Smooth muscle cell (in vitro differentiated cells): ENCODE data around the gene CELF1. TPM values are rescaled to one million over a fixed set of nuclear protein-coding genes. Genes with fewer than 3 reads are reported as not detected.
A peak's percentile ranks its signal among the peaks of the same experiment; 100 is the strongest.

Experiments used
- DNase-seq: peaks from one replicate; lab custom pipeline; 2025; ENCODE audit not compliant: unreplicated experiment; lab: John Stamatoyannopoulos, UW
- H2AFZ ChIP-seq: fragments of 200-600 bp; sonication (generic); 2 replicates; pipeline ENCODE4 v1.6.0; 2016; ENCODE audit warnings: antibody characterized with exemption, low read depth, mild to moderate bottlenecking
- H3F3A ChIP-seq: fragments of 200-600 bp; sonication (generic); 2 replicates; pipeline ENCODE4 v1.6.0; 2017; ENCODE audit warnings: antibody characterized with exemption, low read depth
- H3K27ac ChIP-seq: fragments of 200-600 bp; sonication (generic); 2 replicates; pipeline ENCODE4 v1.5.1; 2016; ENCODE audit warnings: low read depth, mild to moderate bottlenecking
- H3K27me3 ChIP-seq: fragments of 200-600 bp; sonication (generic); 2 replicates; pipeline ENCODE4 v1.6.1; 2016; ENCODE audit warnings: low read depth, mild to moderate bottlenecking
- H3K36me3 ChIP-seq: fragments of 200-600 bp; sonication (generic); 2 replicates; pipeline ENCODE4 v1.5.1; 2016; ENCODE audit warnings: low read depth
- H3K4me1 ChIP-seq: fragments of 200-600 bp; sonication (generic); 2 replicates; pipeline ENCODE4 v1.5.1; 2016; ENCODE audit warnings: low read depth
- H3K4me2 ChIP-seq: fragments of 200-600 bp; sonication (generic); 2 replicates; pipeline ENCODE4 v1.6.0; 2016; ENCODE audit warnings: mild to moderate bottlenecking
- H3K4me3 ChIP-seq: fragments of 200-600 bp; sonication (generic); 2 replicates; pipeline ENCODE4 v1.5.1; 2016; ENCODE audit warnings: mild to moderate bottlenecking
- H3K79me2 ChIP-seq: fragments of 200-600 bp; sonication (generic); 2 replicates; pipeline ENCODE4 v1.6.0; 2016; ENCODE audit warnings: low read depth, mild to moderate bottlenecking
- H3K9ac ChIP-seq: fragments of 200-600 bp; sonication (generic); 2 replicates; pipeline ENCODE4 v1.6.0; 2016; ENCODE audit warnings: low read depth
- H3K9me3 ChIP-seq: fragments of 200-600 bp; sonication (generic); replicated peaks from 2 replicates; pipeline ENCODE4 v1.5.1; 2016; ENCODE audit warnings: low read depth
- H4K20me1 ChIP-seq: fragments of 200-600 bp; sonication (generic); 2 replicates; pipeline ENCODE4 v1.6.0; 2016; ENCODE audit warnings: low read depth
- WGBS: methylation state at CpG from one replicate; pipeline ENCODE4 v1.1.7; 2016; ENCODE audit warnings: low lambda C conversion rate; 5-methylcytosine and 5-hydroxymethylcytosine counted together
- polyA plus RNA-seq: library from polyadenylated mRNA; unstranded; fragments of >200 nt; fragmentation: Nextera tagmentation; extraction: Ambion mirVana; gene quantifications from 2 replicates; pipeline ENCODE4 v1.2.1, GENCODE V29; 2016
- total RNA-seq: library from RNA; depleted of rRNA; stranded (reverse); fragments of >200 nt; gene quantifications from 2 replicates; pipeline ENCODE4 v1.2.3, GENCODE V29; 2014
- TF ChIP-seq, protein P1 (sequence below): fragments of 200-600 bp; sonication (generic); IDR thresholded peaks from 2 replicates; pipeline ENCODE4 v1.5.1; 2017; ENCODE audit warnings: borderline replicate concordance, mild to moderate bottlenecking, antibody characterized with exemption; ENCODE audit not compliant: insufficient read depth, poor library complexity, severe bottlenecking

Gene CELF1
- total and polyA plus RNA-seq, 2 experiments from 2014 or later: 42.5 to 64.8 TPM

DNA sequence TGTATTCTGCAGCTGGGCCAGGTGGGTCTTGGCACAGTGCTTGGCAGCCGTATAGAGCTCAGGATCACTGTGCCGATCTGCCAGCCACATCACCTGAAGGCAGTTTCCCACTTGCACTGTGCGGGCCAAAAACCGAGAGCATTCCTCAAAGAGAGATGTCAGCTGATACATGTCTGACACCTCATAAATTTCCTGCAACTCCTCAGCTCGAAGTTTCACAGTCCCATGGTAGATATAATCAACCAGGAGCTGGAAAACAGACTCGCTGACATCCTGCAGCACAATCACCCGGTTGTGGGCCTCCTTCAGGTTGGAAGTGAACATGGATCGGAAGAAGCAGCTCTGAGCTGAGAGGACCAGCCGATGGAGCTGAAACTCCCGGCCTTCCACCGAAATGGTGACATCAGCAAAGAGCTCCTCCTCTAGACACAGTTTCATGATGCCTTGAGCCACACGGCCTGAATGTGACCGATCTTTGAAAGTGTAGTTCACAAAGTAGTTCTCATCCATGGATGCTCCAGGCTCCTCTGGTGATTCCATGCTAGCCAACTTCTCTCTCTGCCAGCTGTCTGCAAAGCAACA lies 24.6 kb upstream of the CELF1 start:
- H3K9me3 ChIP-seq: no peaks in the 10 kb centered on the region
- TF ChIP-seq, protein P1, sequence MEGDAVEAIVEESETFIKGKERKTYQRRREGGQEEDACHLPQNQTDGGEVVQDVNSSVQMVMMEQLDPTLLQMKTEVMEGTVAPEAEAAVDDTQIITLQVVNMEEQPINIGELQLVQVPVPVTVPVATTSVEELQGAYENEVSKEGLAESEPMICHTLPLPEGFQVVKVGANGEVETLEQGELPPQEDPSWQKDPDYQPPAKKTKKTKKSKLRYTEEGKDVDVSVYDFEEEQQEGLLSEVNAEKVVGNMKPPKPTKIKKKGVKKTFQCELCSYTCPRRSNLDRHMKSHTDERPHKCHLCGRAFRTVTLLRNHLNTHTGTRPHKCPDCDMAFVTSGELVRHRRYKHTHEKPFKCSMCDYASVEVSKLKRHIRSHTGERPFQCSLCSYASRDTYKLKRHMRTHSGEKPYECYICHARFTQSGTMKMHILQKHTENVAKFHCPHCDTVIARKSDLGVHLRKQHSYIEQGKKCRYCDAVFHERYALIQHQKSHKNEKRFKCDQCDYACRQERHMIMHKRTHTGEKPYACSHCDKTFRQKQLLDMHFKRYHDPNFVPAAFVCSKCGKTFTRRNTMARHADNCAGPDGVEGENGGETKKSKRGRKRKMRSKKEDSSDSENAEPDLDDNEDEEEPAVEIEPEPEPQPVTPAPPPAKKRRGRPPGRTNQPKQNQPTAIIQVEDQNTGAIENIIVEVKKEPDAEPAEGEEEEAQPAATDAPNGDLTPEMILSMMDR: no peak
- WGBS: 62% methylated on average over 13 of the region's 13 CpGs
- peak overlapping the region; percentile 84 for H3K4me3 ChIP-seq
- peaks cover 4% of the 10 kb centered on the region for H3K36me3 ChIP-seq
- DNase-seq: no peak
- H4K20me1 ChIP-seq: no peaks in the 10 kb centered on the region
- H3K27me3 ChIP-seq: no peaks in the 10 kb centered on the region
- no peak overlapping the region for H2AFZ ChIP-seq
- H3K27ac ChIP-seq: peak overlapping the region; percentile 67
- H3K4me1 ChIP-seq: peaks cover 12% of the 10 kb centered on the region
- H3K79me2 ChIP-seq: peaks cover 46% of the 10 kb centered on the region
- H3F3A ChIP-seq: no peaks in the 10 kb centered on the region
- H3K9ac ChIP-seq: peak overlapping the region; percentile 92
- H3K4me2 ChIP-seq: peak overlapping the region; percentile 87

DNA sequence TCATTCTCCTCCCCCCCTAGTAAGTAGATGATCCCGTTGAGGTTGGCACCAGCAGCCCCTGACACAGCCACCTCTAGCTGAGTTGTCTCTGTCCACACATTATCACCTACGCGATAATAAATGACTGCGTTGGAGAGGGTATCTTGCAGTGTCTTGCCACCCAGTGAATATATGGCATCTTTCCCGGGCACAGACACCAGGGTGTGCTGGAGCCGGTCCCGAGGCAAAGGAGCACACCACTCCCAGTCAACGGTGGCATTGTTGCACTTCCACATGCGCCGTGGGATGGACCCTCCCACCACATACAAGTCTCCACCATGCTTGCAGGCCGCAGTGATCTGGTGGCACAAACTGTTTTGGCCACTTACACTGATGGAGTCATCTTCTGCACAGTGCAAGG lies 20.4 kb upstream of the CELF1 start:
- no peak for DNase-seq

DNA sequence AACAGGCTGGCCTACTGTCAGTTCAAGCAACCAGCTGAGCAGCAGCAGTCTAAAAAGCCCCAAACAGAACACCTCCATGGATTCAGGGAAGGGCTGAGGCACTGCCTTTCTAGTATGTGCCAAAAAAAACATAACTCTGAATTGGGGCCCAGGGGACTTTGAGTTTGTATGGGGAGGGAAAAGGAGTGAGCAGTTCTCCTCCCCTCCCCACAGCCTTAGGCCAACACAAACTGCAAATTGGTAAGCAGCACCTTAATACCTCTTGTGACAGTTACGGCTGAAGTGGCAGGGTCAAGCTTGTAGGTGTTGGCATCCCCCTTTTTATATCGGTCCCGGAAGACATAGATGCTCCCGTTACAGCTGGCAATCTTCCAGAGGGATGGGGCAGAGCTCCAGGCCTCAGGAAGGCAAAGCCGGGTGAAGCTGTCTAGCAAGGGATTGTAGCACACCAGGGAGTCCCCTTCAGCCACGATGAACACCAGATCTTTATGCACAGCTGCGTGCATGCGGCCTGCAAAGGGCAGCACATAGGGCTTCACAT lies 19.9 kb upstream of the CELF1 start:
- 97% methylated on average over 8 of the region's 8 CpGs for WGBS
- H3K4me2 ChIP-seq: no peak overlapping the region
- H2AFZ ChIP-seq: no peak overlapping the region
- no peaks in the 10 kb centered on the region for H3K27me3 ChIP-seq
- no peak overlapping the region for H3K4me3 ChIP-seq
- DNase-seq: no peak
- peak overlapping the region; percentile 17 for H3K27ac ChIP-seq
- no peaks in the 10 kb centered on the region for H3F3A ChIP-seq
- H4K20me1 ChIP-seq: peaks cover 6% of the 10 kb centered on the region
- TF ChIP-seq, protein P1: no peak
- no peaks in the 10 kb centered on the region for H3K36me3 ChIP-seq
- peaks cover 2% of the 10 kb centered on the region for H3K4me1 ChIP-seq
- peaks cover 39% of the 10 kb centered on the region for H3K79me2 ChIP-seq
- no peaks in the 10 kb centered on the region for H3K9me3 ChIP-seq
- H3K9ac ChIP-seq: no peak overlapping the region

More for the DNA sequence above, 20.4 kb upstream of the CELF1 start:
- H3K79me2 ChIP-seq: peaks cover 40% of the 10 kb centered on the region
- H3K4me3 ChIP-seq: no peak overlapping the region
- H3K27ac ChIP-seq: no peak overlapping the region
- H3K9ac ChIP-seq: no peak overlapping the region
- no peaks in the 10 kb centered on the region for H3K27me3 ChIP-seq
- TF ChIP-seq, protein P1: no peak
- WGBS: 95% methylated on average over 11 of the region's 11 CpGs
- peaks cover 6% of the 10 kb centered on the region for H4K20me1 ChIP-seq
- no peak overlapping the region for H3K4me2 ChIP-seq
- H2AFZ ChIP-seq: no peak overlapping the region
- H3K9me3 ChIP-seq: no peaks in the 10 kb centered on the region
- no peaks in the 10 kb centered on the region for H3F3A ChIP-seq
- H3K36me3 ChIP-seq: no peaks in the 10 kb centered on the region
- peaks cover 7% of the 10 kb centered on the region for H3K4me1 ChIP-seq

DNA sequence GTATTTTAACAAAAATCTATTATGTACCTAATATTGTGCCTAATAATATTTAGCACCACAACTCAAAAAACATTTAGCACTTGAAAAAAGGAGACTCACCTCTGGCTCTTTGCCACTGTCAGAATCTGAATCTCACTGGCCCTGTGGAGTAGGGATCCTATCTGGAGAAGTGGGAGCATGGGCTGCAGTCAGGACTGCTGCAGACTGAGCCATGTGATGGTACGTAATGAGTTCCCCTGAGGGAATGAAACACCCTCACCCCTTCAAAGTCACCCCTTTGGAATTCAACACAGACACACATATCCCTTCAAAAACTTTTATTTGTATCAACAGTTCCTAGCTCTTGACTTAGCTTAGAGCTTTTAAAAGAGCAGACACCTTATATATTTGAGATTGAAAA lies 19.0 kb upstream of the CELF1 start:
- Histone ChIP-seq H3K4me1 (no peaks in the 10 kb centered on the region), H3K27ac (peak overlapping the region; percentile 17), H3F3A (no peaks in the 10 kb centered on the region), H3K9ac (no peak overlapping the region), H2AFZ (no peak overlapping the region), H3K9me3 (no peaks in the 10 kb centered on the region), H3K27me3 (no peaks in the 10 kb centered on the region), H3K4me2 (no peak overlapping the region), H3K4me3 (no peak overlapping the region), H4K20me1 (peaks cover 6% of the 10 kb centered on the region), H3K79me2 (peaks cover 38% of the 10 kb centered on the region), H3K36me3 (no peaks in the 10 kb centered on the region)
- WGBS: 77% methylated on average over 1 of the region's 1 CpG
- TF ChIP-seq, protein P1: no peak
- DNase-seq: no peak
